Measurements from ENCODE around the gene TNFRSF17. TPM values are rescaled to one million over a fixed set of nuclear protein-coding genes. Genes with fewer than 3 reads are reported as not detected.

The TNFRSF17 gene
- total and polyA plus RNA-seq, 2 of the 13 experiments (the other 11 are each of a cell fraction or from before 2014, with no cell fraction given), result not detected

DNA sequence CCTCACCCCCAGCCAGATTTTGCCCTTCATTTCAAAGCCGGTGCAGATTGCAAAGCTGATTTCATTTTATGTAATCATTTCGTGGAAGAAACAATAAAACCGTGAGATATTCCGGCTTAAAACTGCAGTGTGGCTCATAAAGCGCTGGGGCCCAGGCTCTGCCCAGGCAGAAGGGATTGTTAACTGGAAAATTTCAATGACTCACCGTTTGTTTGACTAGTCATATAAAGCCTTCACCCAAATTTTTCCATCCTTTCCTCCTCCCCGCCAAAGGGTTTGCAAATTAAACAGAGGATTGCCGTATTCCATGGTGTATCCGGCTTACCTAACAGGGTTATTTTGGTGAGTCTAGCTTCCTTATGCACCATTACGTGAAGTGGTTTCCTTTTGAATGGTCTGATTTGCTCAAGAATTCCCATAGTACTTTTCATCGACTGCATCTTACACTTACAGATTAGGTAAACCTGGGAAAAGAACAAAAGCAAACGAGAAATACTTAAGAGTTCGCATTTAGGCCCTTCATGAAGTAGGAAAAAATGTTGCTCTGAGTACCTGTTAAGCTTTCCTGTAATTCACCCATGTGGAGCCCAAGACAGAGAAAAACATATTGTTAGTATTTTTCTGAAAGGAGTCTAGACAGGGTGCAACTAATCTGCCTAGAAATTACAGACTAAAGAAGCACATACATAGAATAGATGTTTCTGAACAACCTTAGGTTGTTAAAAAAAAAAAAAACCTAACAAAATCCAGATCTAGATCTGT lies 48.3 kb upstream of the TNFRSF17 start (continued):
- TF ChIP-seq, protein P1, sequence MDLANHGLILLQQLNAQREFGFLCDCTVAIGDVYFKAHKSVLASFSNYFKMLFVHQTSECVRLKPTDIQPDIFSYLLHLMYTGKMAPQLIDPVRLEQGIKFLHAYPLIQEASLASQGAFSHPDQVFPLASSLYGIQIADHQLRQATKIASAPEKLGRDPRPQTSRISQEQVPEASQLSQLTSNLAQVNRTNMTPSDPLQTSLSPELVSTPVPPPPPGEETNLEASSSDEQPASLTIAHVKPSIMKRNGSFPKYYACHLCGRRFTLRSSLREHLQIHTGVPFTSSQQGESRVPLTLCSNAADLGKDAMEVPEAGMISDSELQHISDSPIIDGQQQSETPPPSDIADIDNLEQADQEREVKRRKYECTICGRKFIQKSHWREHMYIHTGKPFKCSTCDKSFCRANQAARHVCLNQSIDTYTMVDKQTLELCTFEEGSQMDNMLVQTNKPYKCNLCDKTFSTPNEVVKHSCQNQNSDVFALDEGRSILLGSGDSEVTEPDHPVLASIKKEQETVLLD (CRISPR knock-in tag; IDR thresholded peaks at IDR 0.05; ENCODE audit: low read depth), result no peak
- TF ChIP-seq ZNF17 (CRISPR knock-in tag; IDR thresholded peaks at IDR 0.05) (peak; percentile 60; the same call in 1 of the 2 replicates), NAIF1 (CRISPR knock-in tag; IDR thresholded peaks at IDR 0.05; ENCODE audit: borderline replicate concordance) (no peak; the same call in 1 of the 2 replicates), SALL2 (CRISPR knock-in tag; IDR thresholded peaks at IDR 0.05) (no peak; the same call in 1 of the 2 replicates), MTA3 (CRISPR knock-in tag; IDR thresholded peaks at IDR 0.05) (0 out of 2 replicates have a peak, but pooled peaks have one; percentile 82), HNF4A (CRISPR knock-in tag; IDR thresholded peaks at IDR 0.05) (no peak), SNRNP70 (IDR thresholded peaks at IDR 0.05; ENCODE audit: low read depth, low read length) (no peak), ZNF282 (IDR thresholded peaks at IDR 0.05; ENCODE audit: partially characterized antibody) (no peak), ZBTB1 (CRISPR knock-in tag; IDR thresholded peaks at IDR 0.05; ENCODE audit: borderline replicate concordance) (no peak), CEBPB (IDR thresholded peaks at IDR 0.05; ENCODE audit: borderline replicate concordance, low read depth, low read length) (no peak), ETV6 (CRISPR knock-in tag; conservative IDR thresholded peaks at IDR 0.05) (no peak), ZNF552 (CRISPR knock-in tag; IDR thresholded peaks at IDR 0.05; ENCODE audit: borderline replicate concordance) (no peak)
- TF ChIP-seq, protein P2, sequence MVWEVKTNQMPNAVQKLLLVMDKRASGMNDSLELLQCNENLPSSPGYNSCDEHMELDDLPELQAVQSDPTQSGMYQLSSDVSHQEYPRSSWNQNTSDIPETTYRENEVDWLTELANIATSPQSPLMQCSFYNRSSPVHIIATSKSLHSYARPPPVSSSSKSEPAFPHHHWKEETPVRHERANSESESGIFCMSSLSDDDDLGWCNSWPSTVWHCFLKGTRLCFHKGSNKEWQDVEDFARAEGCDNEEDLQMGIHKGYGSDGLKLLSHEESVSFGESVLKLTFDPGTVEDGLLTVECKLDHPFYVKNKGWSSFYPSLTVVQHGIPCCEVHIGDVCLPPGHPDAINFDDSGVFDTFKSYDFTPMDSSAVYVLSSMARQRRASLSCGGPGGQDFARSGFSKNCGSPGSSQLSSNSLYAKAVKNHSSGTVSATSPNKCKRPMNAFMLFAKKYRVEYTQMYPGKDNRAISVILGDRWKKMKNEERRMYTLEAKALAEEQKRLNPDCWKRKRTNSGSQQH (CRISPR knock-in tag; IDR thresholded peaks at IDR 0.05; ENCODE audit: low read depth), result no peak
- TF ChIP-seq, protein P3, sequence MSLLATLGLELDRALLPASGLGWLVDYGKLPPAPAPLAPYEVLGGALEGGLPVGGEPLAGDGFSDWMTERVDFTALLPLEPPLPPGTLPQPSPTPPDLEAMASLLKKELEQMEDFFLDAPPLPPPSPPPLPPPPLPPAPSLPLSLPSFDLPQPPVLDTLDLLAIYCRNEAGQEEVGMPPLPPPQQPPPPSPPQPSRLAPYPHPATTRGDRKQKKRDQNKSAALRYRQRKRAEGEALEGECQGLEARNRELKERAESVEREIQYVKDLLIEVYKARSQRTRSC (CRISPR knock-in tag; IDR thresholded peaks at IDR 0.05; ENCODE audit: low read depth), result no peak
- TF ChIP-seq, protein P4, sequence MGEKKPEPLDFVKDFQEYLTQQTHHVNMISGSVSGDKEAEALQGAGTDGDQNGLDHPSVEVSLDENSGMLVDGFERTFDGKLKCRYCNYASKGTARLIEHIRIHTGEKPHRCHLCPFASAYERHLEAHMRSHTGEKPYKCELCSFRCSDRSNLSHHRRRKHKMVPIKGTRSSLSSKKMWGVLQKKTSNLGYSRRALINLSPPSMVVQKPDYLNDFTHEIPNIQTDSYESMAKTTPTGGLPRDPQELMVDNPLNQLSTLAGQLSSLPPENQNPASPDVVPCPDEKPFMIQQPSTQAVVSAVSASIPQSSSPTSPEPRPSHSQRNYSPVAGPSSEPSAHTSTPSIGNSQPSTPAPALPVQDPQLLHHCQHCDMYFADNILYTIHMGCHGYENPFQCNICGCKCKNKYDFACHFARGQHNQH (CRISPR knock-in tag; IDR thresholded peaks at IDR 0.05), result no peak
- TF ChIP-seq, protein P5, sequence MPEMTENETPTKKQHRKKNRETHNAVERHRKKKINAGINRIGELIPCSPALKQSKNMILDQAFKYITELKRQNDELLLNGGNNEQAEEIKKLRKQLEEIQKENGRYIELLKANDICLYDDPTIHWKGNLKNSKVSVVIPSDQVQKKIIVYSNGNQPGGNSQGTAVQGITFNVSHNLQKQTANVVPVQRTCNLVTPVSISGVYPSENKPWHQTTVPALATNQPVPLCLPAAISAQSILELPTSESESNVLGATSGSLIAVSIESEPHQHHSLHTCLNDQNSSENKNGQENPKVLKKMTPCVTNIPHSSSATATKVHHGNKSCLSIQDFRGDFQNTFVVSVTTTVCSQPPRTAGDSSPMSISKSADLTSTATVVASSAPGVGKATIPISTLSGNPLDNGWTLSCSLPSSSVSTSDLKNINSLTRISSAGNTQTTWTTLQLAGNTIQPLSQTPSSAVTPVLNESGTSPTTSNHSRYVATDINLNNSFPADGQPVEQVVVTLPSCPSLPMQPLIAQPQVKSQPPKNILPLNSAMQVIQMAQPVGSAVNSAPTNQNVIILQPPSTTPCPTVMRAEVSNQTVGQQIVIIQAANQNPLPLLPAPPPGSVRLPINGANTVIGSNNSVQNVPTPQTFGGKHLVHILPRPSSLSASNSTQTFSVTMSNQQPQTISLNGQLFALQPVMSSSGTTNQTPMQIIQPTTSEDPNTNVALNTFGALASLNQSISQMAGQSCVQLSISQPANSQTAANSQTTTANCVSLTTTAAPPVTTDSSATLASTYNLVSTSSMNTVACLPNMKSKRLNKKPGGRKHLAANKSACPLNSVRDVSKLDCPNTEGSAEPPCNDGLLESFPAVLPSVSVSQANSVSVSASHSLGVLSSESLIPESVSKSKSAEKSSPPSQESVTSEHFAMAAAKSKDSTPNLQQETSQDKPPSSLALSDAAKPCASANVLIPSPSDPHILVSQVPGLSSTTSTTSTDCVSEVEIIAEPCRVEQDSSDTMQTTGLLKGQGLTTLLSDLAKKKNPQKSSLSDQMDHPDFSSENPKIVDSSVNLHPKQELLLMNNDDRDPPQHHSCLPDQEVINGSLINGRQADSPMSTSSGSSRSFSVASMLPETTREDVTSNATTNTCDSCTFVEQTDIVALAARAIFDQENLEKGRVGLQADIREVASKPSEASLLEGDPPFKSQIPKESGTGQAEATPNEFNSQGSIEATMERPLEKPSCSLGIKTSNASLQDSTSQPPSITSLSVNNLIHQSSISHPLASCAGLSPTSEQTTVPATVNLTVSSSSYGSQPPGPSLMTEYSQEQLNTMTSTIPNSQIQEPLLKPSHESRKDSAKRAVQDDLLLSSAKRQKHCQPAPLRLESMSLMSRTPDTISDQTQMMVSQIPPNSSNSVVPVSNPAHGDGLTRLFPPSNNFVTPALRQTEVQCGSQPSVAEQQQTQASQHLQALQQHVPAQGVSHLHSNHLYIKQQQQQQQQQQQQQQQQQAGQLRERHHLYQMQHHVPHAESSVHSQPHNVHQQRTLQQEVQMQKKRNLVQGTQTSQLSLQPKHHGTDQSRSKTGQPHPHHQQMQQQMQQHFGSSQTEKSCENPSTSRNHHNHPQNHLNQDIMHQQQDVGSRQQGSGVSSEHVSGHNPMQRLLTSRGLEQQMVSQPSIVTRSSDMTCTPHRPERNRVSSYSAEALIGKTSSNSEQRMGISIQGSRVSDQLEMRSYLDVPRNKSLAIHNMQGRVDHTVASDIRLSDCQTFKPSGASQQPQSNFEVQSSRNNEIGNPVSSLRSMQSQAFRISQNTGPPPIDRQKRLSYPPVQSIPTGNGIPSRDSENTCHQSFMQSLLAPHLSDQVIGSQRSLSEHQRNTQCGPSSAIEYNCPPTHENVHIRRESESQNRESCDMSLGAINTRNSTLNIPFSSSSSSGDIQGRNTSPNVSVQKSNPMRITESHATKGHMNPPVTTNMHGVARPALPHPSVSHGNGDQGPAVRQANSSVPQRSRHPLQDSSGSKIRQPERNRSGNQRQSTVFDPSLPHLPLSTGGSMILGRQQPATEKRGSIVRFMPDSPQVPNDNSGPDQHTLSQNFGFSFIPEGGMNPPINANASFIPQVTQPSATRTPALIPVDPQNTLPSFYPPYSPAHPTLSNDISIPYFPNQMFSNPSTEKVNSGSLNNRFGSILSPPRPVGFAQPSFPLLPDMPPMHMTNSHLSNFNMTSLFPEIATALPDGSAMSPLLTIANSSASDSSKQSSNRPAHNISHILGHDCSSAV (CRISPR knock-in tag; IDR thresholded peaks at IDR 0.05; ENCODE audit: borderline replicate concordance), result no peak

Data from HepG2 (cell line).